HUDEP-2 (cell line): ENCODE measurements around the gene LTBP2.

Experiments used
- DNase-seq, 76 experiments: peaks; one replicate each; lab custom pipeline; 2025; ENCODE audit not compliant: unreplicated experiment in 76 of 76; lab: John Stamatoyannopoulos, UW

Gene LTBP2

DNA sequence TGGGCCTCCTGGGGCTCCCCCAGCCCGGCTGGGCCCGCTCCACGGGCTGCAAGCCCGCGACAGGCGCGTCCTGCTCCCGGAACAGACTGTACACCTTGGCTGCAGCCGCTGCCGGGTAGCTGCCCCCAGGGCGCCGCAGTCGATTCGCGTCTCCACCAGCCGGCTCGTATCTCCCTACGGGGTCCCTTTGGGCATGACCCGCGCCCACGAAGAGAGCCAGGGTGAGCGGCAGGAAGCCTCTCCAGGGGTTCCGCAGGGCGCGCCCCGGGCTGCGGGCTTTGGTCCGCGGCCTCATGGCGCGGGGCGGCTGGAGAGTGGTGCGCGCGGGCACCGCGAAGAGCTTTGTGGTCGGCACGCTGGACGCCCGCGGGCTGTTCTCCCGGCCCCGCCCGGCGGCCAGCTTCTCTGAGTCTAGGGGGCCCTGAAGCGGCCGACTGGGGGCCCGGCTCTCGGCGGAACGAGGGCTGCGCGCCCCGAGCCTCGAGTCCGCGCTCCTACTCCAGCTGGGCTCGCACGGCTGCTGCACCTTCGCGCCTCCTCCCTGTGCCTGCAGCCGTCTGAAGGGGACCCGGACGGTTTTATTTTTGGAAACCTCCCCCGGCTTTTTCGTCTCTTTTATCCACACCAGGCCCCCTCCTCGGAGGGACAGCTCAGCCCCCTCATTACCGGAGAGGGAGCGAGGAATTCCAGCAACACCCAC lies at the start of gene LTBP2:
LTBP2 (minus strand) TSS at position 588 of the 700 bp plus-strand sequence; CDS start at position 295, 293 bp downstream.
- peak in 4 of 76 experiments; percentile 9 to 50 (median 10) for DNase-seq

DNA sequence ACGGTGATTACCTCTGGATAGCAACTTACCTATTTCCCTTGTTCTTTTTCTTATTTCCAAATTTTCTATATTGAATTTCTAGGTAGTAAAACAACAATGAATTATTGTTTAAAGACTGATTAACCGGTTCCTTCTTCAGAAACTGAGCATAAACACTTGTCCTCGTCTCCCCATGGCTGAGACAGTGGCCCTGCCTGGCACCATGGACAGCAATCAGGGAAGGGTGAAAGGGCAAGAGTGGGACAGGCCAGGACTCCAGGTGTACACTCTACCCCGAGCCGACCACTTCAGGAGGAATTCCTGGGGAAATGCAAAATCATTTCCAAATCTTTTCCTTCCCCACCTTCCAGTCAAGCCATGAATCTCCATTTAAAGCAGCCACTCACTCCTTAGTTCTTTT lies 48.8 kb upstream of the LTBP2 start:
- no peak for DNase-seq

DNA sequence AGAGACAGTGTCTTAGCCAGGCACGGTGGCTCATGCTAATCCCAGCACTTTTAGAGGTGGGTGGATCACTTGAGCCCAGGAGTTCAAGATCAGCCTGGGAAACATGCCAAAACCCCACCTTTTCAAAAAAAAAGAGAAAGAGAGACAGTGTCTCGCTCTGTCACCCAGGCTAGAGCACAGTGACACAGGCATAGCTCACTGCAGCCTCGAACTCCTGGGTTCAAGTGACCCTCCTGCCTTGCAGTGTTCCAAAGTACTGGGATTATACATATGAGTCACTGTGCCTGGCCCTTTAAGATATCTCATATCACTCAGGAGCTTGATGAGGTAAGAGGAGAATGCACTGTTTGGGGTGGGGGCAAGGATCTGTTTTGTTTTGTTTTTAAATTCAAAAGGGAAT lies 48.1 kb upstream of the LTBP2 start:
- DNase-seq: peak in 48 of 76 experiments; percentile 3 to 74 (median 29)

DNA sequence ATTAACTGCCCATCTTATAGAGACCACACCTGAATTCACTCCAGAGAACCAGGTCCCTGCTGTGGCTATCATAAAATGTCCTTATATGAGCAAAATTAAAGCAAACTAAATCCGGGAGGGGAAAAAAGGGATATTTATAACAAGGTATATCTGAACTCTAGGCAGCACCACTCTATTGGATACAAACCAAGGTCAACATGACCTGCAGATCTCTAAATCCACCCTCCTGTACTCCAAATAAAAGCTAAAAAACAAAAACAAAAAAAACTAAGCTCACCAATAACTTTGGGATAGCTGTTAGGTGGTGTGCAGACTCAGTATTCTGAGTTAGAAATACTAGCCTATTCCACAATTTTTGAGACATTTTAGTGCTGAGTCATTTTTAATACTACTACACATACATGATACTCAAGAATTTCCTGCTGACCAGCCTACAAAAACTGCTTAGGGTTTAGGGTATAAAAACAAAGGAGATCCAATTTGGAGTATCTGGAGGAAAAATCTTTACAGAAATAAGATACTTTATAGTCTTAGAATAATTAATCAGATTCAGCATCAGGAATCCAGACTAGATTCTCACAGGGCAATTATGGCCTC lies 46.6 kb upstream of the LTBP2 start:
- DNase-seq: no peak

DNA sequence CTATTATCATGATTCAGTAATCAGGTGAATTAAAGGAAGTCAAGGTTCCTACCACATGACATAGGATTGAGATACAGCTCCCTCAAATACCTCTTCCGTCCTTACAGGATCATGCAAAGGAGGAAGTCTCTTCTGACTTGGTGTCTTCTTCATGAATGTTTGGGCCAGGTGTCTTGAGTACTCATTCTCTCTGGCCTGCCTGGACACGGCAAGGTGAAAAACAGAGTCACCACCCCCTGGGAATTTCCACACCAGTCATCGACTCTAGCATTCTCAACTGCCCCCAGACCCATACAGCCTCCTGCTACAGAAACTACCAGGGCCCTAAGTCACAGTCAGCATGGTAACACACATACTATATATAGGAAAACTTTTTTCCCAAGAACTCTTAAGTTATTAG lies 44.9 kb upstream of the LTBP2 start:
- no peak for DNase-seq

DNA sequence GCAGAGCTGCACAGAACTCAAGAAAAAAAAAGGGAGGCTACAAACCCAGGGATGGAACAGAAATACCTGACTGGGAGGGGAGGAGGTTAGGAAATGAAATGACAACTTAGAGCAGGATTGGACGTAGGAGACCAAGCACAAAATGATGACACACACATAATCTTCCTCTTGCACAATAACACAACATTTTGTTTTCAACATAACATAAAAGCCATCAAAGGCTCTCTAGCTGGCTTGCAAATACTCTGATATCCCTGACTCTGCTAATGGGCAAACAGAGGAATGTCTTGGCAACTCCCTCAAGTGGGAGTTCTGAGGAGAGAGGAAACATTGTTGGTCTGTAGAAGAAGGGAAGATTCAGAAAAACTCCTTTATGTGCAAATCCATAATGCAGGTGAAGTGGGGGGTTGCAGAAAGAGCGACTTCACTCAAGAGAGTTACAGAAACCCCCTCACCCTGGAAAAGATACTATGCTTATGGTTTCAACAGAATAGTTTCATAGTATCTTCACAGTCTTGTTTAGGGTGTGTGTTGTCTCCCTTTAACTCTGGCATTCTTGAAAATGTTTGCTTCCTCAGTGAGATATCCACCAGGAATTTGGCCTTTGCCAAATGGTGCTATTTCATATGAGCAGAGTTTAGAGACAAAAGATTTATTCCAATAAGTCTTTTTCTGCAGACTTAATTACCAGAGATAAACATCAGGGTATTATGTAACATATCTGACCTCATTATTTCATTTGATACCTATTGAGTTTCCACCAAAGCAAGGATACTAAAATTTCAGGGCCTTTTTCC lies 43.8 kb upstream of the LTBP2 start:
- no peak for DNase-seq

DNA sequence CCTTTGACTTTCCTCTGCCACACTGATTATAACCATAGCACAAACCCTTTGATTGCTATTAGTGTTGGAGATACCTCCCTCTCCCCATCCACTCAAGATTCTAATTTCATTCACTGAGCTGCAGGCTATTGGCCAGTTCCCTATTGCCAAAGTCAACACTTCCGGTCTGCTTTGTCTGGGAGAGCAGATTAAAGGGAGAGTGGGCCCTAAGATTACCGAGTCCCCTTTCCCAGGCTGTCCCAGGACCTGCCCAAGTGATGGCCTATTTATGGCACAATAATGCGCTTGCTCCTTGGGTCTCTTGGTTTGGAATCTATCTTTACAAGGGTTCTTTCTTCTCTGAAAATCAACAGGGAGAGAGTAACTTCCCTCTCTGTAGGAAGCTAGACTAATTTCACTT lies 42.9 kb upstream of the LTBP2 start:
- DNase-seq: no peak

DNA sequence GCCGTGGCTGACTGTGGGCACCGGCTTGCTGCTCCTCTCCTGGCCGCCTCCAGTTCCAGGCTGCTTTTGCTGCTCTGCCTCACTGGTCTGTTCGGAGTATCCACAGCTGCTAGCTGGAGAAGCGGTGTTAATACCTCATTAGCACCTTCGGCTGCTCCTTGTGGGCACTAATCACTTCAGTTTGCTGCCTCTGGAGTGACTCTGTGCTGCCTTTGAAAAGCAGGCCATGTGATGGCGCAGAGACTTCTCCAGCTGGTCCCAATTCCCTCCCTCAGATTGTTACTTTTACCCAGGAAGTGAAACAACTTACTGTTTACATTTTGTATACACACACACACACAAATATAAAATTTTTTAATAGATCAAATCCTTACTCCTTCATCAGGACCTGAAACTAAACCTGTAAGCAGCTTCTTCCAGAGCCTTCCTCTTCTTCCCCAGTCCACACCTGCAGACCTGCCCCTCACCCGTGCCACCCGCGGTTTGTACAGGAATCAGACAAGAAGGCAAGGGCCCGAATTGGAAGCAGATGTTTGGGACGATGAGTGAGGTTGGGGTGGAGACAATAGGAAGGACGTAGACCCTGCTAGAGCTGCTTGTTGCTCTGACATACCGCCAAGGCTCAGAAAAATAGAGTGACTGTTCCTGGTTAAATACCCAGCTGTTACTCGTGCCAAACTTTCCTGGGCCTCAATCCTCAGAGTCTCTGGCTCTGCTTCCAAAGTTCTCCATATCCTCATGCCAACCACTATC lies 41.5 kb upstream of the LTBP2 start:
- DNase-seq: no peak

DNA sequence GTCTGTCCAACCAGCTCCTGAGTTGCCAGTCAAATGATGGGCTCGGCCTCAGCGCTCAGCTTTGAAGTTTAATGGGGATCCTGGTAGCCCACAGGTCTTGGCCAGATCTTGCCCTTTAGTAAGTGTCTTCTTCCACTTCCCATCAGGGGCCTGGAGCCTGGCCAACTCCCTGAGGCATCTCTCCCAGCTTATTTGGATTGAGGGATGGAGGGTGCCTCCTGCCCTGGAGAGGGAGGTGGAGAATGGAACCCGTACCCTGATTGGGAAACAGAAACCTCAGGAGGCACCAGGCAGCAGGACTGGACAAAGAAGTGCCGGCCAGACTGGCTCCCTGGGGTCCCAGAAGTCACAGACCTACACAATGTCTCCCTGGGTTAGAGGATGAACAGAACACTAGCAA lies 40.5 kb upstream of the LTBP2 start:
- no peak for DNase-seq

DNA sequence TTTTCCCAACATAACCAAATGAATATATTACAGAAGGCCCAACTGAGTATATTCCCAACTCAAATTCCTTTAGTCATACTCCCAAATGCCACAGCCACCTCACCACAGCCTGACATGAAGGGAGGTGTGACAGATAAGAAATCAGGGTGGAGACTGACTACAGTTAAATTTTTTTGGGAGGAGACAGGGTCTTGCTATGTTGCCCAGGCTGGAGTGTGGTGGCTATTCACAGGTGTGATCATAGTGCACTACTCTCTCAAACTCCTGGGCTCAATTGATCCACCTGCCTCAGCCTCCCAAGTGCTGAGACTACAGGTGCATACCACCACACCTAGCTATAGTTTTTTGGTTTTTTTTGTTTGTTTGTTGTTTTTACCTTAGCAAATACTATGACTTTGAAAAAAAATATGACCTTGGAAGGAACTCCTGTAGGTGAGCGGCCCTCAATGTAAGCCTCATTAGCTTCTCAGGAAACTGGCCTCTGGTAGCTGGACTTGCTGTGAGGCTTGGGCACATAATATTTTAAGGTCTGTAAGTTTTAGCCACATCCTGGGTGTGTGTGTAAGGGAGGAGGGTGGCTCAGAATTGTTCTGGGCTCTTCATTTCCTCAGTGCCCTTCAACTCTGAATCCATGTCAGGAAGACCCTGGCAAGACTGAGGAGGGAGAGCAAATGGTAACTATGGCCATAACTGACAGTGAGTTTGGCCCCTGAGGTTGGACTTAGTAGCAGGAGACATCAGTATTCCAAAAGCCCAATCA lies 39.1 kb upstream of the LTBP2 start:
- DNase-seq: no peak

DNA sequence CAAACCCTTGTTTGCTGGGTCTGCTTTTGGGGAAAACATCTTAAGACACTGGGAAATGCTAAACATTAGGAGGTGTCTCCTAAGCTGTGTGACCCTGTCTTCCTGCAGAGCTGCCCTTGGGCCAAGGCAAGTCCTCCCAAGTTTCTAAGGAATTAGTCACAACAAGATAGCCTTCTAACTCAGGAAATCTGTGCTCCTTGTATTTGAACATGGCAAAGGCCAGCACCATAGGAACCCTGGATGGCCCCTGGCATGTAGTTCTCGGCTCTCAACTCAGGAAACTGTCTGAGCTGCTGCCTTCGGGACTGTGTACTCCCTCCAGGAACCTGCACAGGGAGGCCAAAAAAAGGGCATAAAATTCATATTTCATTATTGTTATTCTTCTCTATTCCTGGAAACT lies 37.6 kb upstream of the LTBP2 start:
- DNase-seq: no peak

DNA sequence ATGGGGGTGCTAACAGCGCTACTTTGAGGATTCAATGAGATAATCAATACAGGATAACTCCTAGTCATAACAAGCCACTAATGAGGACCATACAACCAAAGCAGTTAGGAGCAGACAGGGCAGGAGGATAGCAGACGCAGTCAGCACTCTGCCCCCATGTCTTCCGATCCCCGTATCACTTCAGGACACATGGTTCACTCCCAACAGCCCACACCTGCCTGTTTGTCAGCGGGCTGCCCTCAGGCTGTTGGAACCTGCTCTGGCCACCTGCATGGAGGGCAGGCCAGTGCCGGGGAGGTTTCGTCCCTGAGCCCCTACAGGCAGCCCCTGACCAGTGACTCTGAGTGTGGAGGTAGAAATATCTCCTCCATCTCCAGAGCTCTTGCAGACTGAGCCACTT lies 37.1 kb upstream of the LTBP2 start:
- no peak for DNase-seq

DNA sequence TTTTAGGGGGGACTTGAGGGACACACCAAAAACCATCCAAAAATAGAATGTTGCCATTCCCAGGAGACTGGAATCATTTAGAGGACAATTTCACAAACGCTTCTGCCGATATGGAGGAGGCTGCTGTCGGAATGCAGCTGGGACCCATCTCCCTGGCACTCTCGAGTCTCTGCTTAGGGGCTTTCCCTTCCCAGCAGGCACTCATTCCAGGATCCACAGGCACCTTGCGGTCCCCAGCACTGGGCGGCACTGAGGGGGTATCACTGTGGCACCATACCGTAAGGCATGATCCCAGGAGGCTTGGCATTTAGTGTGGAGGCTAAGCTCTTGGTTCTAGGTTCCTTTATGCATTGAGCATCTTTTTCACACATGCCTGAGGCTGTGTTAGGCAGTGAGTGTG lies 36.6 kb upstream of the LTBP2 start:
- no peak for DNase-seq

DNA sequence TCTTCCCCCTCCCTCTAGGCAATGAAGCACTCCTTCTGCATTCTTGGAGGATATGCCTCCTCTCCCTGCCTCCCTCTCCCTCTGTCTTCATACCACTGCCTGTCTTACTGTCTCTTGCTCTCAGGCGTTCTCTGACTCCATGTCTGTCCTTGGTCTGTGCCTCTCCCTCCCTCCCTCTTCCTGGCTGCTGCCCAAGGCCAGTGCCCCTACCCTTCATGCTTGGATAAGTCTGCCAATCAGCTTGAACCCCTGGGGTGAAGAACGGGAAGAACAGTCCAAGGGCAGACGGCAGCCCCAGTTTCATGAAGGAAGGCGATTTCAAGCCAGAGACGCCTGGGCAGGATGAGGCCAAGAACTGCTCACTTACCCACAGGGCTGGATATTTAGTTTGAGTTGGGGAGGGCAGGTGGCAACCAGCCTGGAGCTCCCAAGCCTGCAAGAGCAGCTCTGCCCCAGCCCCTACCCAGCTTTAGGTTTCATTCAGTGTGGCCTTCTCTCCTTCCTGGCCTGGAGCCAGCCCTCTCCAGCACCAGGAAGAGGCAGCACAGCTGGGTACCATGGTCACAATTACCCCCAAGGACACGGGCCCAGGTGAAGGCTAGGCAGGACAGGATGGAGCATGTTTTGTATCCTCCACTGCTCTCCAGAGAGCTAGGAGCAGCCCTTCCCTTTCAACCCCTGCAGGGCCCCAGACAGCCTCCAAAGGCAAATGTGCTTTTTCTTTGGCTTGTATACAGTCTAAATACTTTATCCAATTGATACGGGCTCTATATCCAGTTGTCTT lies 35.8 kb upstream of the LTBP2 start:
- peak in 1 of 76 experiments; percentile 5 for DNase-seq

DNA sequence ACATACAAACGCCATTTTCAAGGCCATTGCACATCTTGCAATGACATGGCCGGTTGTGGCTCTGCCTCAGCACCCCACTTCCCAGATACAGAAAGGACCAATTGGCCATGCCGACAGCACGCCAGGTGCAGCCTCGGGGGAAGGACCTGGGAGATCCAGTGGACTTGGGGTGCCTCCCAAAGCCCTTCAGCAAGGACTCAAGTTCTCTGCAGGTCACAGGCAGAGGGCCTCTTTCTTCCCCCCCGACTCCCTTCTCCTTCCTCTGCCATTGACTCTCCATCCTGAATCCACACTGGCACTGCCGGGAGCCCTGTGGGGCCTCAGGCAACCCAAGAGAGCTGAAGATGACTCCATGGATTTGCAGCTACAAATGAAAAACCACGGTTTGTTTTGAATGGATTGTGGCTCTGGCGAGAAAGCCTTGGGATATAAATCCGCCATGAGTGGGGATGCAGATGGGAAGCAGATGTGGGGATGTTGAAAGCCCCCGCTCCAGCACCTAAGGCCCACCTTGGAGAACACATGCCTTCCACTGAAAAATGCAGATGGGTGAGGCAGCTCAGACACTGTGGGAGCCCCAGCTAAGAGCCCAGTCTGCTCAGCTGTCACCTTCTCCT lies 35.1 kb upstream of the LTBP2 start:
- no peak for DNase-seq

DNA sequence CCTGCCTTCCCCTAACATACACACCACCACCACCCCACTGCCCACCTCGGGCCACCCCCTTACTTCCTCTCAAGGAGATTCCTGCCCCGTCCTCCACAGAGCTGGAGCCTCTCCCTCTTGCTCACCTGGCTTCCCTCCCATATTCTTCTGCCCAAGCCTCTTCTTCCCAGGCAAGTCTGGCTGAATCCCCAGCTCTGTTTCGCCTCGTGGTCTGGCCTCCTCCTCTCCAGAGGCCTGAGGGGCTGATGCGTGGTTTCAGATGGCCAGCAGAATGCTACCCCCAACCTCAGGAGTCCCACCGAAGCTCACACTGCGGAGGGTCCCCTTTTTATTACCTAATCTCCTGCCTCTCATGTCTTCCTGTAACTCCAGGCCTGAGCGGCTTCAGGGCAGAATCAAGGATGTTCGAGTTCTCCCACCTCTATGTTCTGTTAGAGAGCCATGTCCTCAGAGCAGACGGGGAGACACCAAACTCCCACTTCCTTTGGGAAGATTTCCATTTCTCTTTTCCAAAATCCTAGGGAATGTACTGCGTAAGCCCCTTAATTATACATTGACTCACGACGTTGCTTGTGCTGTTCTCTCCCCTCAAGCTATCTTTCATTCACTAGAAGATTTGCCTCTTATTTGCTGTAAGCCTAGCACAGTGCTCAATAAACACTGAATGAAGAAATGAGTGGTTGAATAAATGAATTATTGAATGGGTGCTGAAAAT lies 33.9 kb upstream of the LTBP2 start:
- DNase-seq: no peak

DNA sequence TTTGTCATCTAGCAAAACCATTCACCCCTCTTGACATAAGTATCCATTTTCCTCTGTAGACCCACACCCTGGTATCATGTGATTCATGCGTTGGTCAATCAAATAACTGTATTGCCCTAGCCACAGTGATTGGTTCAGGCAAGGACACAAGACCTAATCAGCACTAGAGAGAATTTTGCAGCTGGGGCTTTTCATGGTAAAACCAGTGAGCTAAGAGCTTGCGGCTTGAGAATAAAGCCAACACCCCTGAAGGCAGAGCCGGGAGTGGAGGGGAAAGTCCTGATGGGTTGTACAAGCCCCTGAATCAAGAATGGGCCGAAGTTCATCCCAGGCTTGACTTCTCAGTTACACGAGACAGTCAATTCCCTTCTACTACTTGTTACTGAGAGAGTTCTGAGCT lies 33.2 kb upstream of the LTBP2 start:
- no peak for DNase-seq

DNA sequence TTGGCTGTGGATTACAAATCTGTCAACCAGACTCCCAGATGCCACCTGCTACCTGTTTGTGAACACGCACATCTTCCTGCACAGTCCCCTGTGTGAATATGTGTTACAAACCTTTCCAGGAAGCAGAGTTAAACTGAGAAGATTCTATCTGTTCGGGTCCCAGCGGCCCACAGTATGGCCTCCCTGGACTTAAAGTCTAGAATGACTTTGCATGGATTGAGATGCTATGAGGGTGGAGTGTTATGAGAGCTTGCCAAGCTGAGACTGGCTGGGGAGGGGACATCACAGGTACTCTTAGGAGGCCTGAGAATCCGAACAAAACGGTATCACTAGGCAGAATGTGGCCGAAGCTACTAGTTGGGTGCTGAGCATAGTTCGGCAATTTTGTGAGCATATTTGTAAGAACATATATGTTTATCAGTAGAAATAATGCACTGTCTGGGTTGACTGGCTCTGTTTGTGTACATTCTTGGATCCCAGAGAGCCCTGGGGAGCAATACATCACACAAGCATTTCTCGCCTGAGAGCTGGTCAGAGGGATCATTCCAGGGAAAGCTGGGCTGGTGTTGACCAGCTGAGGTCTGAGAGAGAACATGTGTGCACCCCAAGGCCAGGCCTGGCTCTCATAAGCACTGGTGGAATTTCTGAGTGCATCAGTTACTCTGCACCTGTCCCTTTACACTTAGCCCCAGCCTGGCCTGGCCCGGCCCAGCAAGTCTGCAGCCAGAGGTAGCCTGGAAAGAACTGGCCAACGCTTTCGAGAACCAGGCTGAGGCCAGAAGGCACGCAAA lies 29.8 kb upstream of the LTBP2 start:
- no peak for DNase-seq
